Lower leg skin (tissue), 3 donors: Measurements from ENCODE around the gene CCDC146.

ENCODE experiments used
- CTCF ChIP-seq, 3 donors: fragments of 450-650 bp; IDR thresholded peaks; one replicate each; pipeline ENCODE4 v1.5.1; 2016; ENCODE audit warnings: antibody characterized with exemption in 3 of 3, mild to moderate bottlenecking in 3 of 3, moderate library complexity in 2 of 3
- POLR2A ChIP-seq, 2 donors: fragments of 450-650 bp; IDR thresholded peaks; one replicate each; pipeline ENCODE4 v1.6.1; 2016 to 2017; ENCODE audit warnings: antibody characterized with exemption in 2 of 2, mild to moderate bottlenecking in 1 of 2, moderate library complexity in 1 of 2

DNA sequence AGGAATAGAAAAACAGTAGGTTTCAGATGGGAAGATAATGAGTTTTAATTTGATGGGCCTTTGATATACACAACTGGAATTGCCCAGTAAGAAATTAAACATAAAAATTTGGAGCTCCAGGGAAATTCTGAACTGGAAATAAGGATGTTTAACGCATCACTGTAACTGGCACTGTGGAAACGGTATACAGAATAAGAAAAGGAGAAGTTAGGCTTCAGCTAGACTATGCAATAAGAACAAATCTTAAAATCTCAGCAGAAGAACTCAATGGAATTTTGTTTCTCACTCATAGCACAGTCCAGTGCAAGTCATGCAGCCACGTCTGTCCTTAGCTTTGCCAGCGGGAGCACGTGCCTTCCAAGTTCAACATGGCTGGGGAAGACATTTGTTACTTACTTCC, 130.1 kb downstream of the CCDC146 start:
- no peak for TF ChIP-seq CTCF (IDR thresholded peaks at IDR 0.05)
- TF ChIP-seq POLR2A (IDR thresholded peaks at IDR 0.05): no peak
